Glomerular endothelial cell (primary cell): ENCODE measurements around the gene IFNL3. TPM values are rescaled to one million over a fixed set of nuclear protein-coding genes. Genes with fewer than 3 reads are reported as not detected.
"Not testable (repeated sequence)": the region's sequence is repeated elsewhere in the genome, so short reads cannot be mapped to it uniquely, and the experiment has no call there.

ENCODE experiments used
- DNase-seq: peaks from one replicate; pipeline ENCODE4 v3.0.0-alpha.2; 2011; ENCODE audit warnings: low read depth, low spot score; ENCODE audit errors: extremely low read depth
- total RNA-seq: library from RNA; depleted of rRNA; stranded (reverse); fragments of >200 nt; gene quantifications from 2 replicates; pipeline ENCODE4 v1.2.3, GENCODE V29; 2015

The IFNL3 gene
- not detected in 2 replicates for total RNA-seq

DNA sequence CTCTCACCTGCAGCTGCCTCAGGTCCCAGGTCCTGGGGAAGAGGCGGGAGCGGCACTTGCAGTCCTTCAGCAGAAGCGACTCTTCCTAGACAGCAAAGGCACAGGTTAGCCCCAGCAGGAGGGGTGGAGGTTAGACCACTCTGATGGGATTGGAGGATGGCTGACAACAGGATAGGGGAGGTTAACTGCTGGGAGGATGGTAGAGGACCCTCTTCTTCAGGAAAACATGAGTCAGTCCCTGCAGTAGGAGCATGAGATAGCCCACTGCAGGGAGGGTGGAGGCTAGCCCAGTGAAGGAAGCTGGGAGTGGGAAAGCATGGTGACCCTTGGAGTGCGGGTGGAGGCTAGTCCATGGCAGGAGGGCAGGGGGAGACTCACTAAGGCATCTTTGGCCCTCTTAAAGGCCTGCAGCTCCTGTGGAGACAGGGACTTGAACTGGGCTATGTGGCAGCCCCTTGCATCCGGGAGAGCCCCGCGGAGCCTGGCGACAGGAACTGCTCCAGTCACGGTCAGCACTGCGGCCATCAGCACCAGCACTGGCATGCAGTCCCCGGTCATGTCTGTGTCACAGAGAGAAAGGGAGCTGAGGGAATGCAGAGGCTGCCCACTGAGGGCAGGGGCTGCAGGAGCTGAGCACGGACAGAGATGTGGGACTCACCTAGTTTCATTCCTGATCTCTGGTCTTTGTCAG, at the start of gene IFNL3:
Gene IFNL3, minus strand, starts transcription at position 597 of the 691 bp plus-strand sequence. Its CDS starts 39 bp downstream, at position 558.
- not testable (repeated sequence) for DNase-seq

DNA sequence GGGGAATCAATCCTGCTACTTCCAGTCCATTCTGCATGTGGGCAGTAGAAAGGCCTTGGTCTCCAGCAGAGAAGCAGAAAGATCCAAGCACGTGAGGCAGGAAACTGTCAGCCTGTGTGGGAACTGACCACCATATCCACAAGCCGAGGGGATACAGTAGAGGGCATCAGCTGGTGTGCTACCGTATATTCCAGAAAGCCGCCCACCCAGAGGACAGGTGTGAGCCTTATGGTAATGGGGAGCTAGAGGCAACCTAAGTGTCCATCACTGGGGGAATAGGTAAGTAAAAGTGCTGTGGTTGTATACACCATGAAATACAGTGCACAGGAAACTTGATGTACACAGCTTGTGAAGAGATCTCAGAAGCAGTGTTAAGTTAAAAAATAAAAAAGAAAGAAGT, 48.6 kb upstream of the IFNL3 start:
- no peak for DNase-seq

DNA sequence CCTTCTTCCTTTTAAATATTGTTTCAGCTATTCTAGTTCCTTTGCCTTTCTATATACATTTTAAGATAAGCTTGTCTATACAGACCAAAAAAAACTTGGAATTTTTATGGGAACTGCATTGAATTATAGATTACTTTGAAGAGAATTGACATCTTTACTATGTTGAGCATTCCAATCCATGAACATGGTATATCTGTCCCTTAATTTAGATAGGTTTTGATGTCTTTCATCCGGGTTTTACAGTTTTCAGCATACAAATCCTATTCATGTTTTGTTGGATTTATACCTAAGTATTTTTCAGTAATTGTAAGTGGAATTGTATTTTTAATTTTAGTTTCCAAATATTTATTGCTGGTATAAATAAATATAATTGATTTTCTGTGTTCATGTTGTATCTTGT, 39.2 kb upstream of the IFNL3 start:
- DNase-seq, result no peak

DNA sequence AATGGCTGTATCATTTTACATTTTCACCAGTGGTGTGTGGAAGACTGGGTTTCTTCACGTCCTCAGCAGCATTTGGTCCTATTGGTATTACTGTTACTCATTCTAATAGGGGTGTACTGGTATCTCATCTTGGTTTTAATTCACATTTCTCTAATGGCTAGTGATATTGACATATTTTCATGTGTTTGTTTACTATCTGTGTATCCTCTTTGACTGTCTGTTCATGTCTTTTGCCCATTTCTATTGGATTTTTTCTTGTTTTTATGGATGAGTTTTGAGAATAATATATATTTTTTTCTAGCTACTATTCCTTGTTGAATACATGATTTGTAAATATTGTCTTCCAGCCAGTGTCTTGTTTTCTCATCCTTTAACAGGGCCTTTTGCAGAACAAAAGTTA, 37.2 kb upstream of the IFNL3 start:
- DNase-seq, result no peak

DNA sequence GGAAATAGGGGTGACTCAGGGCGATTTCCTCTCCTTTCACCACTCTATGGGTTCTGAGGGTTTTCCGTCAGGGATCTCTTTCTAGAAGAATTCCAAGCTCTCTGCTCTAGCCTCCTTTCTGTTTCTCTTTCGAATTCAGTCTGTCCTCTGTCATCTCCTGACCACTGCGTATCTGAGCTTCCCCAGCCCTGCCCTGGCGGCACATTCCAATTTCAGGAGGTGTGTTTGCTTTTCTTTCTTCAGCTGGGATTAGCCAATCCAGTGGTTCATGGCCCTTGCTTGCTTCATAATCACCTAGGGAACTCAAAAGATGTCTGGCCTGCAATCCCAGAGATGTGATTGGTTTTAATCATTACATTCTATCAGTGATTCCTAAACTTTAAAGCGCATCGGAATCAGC, 32.8 kb upstream of the IFNL3 start:
- DNase-seq, result no peak

DNA sequence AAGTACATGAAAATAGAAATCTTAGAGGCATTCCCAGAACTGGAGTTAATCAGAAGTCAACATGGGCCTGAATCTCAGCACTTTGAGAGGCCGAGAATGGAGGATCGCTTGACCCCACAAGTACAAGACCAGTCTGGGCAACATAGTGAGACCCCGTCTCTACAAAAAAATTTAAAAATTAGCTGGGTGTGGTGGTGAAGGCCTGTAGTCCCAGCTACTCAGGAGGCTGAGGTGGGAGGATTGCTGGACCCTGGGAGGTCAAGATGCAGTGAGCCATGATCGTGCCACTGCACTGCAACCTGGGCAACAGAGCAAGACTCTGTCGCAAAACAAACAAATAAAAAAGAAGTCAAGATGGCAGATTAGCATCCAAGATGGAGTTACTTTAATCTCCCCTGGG, 31.9 kb upstream of the IFNL3 start:
- no peak for DNase-seq

DNA sequence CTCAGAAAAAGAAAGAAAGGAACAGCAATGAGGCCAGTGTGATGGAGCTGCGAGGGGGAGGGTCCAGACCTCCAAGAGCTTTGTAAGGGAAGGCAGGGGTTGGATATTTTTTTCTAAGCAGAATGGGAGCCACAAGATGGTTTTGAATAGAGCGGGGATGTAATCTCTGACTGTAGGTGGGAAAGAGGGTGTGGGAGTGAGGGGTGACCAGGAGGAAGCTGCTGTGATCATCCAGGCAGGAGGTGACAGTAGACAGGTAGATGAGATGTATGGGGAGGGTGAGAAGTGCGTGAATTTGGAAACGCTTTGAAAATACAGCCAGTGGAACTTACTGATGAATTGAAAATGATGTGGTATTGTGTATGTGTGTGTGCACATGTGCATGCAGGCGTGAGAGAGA, 30.8 kb upstream of the IFNL3 start:
- DNase-seq, result no peak

DNA sequence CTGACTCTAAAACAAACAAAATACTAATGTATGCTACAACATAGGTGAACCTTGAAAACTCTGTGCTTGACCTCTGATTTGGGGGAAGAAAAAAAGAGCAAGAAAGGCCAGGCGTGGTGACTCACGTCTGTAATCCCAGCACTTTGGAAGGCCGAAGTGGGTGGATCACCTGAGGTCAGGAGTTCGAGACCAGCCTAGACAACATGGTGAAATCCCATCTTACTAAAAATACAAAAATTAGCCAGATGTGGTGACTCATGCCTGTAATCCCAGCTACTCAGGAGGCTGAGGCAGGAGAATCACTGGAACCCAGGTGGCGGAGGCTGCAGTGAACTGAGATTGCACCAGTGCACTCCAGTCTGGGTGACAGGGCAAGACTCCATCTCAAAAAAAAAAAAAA, 29.1 kb upstream of the IFNL3 start:
- not testable (repeated sequence) for DNase-seq

DNA sequence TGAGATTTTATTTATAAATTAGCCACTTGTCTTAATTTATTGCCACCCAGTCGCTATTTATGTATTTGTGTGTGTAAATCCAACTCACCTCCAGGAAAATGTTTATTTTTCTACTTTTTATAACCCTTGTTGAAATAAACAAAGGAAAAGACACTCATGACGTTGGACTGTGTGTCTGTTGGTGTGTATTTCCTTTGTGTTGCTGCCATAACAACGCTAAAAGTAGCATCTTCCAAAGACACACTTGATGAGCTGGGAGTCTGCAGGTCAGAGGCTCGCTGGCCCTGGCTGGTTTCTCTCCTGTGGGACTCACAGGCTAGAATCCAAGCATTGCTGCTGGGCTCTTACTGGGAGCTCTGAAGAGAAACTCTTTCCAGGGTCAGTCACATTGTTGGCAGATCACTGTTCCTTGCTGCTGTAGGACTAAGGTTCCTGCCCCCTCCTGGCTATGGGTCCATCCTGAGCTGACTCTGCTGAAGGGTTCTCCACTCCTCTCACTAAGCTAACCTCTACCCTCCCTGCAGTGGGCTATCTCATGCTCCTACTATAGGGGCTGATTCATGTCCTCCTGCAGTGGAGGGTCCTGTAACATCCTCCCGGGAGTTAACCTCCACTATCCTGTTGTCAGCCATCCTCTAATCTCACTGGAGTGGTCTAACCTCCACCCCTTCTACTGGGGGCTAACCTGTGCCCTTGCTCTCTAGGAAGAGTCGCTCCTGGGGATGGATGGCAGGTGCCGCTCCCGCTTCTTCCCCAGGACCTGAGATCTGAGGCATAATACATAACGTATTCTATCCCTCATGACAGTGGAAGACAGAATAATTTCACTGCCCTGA, 25.4 kb upstream of the IFNL3 start:
- no peak for DNase-seq

DNA sequence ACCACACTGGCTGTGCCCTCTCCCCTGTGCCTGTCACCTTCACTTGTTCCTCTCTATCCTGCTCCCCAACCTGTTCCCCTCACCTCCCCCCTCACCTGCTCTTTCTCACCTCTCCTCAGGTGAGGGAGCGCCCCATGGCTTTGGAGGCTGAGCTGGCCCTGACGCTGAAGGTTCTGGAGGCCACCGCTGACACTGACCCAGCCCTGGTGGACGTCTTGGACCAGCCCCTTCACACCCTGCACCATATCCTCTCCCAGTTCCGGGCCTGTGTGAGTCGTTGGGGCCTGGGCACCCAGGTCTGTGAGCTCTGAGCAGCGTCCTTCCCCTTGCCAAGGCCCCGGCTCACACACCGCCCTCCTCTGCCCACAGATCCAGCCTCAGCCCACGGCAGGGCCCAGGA, 24.6 kb upstream of the IFNL3 start:
- not testable (repeated sequence) for DNase-seq

DNA sequence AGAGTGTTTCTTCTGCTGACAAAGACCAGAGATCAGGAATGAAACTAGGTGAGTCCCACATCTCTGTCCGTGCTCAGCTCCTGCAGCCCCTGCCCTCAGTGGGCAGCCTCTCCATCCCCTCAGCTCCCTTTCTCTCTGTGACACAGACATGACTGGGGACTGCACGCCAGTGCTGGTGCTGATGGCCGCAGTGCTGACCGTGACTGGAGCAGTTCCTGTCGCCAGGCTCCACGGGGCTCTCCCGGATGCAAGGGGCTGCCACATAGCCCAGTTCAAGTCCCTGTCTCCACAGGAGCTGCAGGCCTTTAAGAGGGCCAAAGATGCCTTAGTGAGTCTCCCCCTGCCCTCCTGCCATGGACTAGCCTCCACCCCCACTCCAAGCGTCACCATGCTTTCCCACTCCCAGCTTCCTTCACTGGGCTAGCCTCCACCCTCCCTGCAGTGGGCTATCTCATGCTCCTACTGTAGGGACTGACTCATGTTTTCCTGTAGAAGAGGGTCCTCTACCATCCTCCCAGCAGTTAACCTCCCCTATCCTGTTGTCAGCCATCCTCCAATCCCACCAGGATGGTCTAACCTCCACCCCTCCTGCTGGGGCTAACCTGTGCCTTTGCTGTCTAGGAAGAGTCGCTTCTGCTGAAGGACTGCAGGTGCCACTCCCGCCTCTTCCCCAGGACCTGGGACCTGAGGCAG, 23.9 kb upstream of the IFNL3 start:
- DNase-seq, result not testable (repeated sequence)

DNA sequence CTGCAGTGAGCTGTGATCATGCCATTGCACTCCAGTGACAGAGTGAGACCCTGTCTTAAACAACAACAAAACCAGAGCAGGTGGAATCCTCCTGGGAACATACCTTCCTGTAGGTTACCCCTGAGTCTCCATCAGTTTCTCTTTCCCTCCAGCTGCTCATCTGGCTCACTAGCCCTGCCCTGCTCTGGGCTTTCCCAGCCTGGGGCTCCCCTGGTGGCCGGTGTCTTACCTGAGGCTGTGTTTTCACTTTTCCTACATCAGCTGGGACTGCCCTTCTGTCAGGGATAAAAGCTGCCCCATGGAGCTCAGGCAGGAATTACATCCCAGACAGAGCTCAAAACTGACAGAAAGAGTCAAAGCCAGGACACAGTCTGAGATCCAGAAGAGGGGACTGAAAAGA, 23.3 kb upstream of the IFNL3 start, which contains the start of gene IFNL2:
Gene IFNL2, plus strand, starts transcription at position 312 of the 400 bp plus-strand sequence. CDS start 173 bp downstream, outside the sequence.
- not testable (repeated sequence) for DNase-seq

DNA sequence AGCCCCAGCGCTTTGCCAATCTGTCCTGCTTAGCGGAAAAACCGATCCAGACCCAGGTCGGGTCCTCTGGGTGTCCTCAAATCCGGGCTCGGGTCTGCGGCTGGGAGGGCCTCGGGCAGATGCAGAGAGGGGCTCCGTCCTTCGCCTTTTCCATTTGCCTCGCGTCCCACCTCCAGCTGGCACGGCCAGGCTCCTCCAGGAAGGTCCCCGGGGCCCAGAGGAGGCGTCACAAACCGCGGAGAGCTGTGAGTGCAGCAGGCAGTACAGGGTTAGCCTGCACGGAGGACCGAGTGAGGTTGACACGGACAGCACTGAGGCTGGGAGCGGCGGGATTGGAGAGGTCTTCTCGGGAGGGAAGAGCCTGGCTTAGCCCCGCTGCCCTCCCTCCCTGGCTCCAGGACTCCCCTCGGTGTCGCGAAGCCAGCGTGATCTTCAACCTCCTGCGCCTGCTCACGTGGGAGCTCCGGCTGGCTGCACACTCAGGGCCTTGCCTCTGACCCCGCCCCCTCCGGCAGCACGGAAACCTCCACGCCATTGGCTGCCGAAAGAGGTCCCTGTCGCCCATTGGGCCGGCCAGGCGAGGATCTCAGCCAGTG, 20.6 kb upstream of the IFNL3 start:
- DNase-seq, result no peak

DNA sequence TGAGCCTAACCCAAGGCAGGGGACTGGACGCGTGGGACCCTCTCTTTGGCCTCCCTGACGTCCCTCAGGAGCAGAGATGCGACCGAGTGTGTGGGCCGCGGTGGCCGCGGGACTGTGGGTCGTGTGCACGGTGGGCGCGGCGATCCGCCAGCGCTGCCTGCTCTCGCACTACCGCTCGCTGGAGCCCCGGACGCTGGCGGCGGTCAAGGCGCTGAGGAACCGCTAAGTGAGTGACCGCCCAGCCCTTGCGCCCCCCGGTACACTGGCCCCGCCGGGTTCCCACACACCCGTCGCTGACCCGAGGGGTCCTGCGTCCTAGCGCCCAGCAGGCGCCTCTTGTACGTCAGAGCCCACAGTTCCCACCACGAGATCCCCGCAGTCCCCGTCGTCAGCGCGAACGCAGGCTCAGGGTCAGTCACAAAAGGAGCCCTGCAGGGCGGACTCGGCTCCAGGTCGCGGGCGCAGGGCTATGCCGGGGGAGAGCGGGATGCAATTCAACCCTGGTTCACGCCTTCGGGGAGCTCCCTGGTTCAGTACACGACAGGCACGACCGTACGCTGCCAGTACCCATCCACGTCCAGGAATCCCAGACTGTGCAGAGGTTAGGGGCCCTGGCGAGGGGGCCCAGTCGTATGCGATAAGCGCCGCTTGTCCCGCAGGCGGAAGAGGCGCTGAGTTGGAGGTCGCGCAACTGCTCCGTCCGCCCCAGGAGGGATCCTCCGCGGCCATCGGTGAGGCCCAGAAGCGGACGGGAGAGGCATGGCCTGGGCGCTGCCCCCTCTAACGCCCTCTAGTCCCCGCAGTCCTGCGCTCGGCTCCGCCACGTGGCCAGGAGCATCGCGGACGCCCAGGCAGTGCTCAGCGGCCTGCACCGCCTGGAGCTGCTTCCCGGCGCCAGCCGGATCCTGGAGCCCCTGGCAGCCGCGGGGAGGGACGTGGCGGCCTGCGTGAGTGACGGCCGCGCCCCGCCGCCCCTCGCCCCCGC, 19.8 kb upstream of the IFNL3 start:
- DNase-seq, result no peak

DNA sequence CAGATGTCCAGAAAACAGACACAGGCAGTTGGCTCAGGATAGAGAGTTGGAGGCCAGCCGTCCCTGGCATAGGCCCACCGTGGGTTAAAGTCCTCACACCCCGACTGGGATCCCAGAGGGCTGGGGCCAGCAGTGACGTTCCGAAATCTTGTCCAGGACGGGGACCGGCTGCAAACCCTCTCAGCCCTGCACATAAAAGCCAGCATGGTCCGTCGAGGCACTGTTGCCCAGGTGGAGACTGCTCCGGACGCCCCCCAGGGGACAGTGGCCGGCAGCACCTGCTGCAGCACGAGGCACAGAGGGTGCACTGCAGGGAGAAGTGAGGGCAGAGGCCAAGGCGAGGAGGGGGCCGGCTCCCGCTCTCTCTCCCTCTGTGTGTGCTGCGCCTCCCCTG, 19.1 kb upstream of the IFNL3 start:
- DNase-seq, result no peak

DNA sequence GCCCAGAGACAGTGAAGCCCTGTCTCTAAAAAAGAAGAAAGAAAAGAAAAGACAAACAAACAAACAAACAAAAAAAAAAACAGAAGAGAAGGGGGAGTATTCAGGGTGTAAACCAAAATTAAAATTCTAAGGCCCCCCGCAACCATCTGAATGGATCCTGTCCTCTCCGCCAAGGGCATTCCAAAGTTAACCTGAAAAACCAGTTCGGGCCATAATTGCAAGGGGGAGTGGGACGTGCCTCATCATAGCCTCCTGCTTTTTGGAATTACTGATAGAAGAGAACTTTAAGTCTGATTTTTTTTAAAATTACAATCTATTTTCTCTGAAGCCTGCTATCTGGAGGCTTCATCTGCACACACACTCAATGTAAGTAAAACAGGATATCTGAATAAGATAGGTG, 17.7 kb upstream of the IFNL3 start:
- DNase-seq, result no peak

DNA sequence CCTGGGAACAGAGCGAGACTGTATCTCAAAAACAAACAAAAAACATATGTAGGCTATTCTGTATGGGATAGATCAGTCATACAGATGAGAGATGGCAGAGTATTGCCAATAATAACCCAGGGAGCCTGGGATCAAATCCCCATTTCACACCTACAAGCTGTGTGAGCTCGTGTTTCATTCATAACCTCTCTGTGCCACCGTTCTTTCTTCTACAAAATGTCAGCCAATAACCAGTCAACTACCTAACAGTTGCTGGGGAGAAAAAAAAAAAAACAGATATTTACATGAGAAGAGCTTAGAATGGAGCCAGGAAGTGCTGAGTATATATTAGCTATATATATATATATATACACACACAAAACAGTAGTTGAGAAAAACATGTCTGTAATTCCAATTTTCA, 16.9 kb upstream of the IFNL3 start:
- DNase-seq, result no peak

DNA sequence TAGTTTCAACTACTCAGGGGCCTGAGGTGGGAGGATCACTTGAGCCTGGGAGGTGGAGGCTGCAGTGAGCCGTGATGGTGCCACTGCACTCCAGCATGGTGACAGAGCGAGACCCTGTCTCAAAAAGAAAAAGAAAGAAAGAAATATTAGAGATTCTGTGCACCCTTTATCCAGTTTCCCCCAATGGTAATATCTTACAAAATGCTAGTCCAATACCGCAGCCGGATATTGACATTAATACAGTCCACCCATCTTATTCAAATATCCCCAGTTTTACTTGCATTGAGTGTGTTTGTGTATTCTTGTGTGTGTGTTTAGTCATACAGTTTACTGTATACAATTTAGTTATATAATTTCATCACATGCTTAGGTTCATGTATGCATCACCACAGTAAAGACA, 12.4 kb upstream of the IFNL3 start:
- DNase-seq, result no peak

DNA sequence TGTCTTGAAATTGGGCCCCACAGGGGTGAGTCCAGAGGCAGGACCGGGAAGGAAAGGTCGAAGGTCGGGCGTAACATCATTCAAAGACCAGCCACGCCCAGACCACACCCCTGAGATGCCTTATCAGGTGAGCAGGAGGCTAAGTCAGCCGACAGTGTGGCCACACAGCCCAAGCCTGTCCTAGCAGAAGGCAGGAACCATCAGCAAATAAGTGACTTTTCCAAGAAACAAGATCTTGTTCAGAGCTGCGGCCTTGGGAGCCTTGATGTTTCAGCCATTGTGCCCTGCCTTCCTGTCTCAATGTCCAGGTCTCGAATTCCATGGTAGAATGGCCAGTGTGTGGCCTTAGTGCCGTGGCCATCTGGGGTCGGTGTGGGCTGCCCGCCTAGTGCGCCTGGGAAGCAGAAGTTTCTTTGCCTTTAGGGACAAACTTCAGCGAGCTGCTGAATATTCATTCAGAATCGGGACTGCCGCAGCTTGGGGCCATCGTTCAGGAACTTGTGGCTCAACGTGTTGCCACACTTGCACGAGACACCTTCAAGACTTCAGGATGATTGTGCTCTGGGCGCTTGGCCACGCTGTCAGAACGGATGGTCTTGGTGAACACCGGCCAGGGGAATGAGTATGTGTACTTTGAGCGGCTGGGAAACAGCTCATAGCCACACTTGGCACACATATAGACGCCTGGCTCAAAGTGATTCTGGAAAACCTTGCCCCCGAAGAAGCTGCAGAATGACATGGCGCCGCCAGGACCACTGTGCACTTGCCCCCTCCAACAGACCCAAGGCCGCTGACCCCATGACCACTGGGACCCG, 9.9 kb upstream of the IFNL3 start:
- no peak for DNase-seq
